ENCODE measurements around the gene CTNNA3.

Gene CTNNA3

DNA sequence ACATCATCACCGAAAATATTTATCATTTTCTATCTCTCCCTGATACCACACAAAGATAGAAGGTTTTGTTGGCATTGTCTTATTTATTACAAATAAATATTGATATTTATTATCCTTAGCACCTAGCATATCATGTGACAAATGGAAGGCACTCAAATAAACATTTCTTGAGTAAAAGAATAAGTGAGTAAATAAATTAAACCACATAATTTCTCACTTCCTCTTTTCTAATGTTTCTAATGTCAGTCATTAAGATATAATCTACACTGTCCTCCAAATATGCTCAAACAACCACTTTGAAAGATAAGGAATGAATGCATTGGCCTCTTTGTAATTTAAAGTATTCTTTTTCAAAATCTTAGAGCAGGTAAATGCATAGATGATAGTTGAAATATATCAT lies 1797.9 kb downstream of the CTNNA3 start:
- ATAC-seq (ENCODE audit: low read depth), result no peak
- H3K36me3 ChIP-seq (ENCODE audit: low read depth), result no peaks in the 10 kb centered on the region
- no peaks in the 10 kb centered on the region for H3K9me3 ChIP-seq (ENCODE audit: severe bottlenecking)
- no peak for DNase-seq (ENCODE audit: low spot score)
- H3K27me3 ChIP-seq (ENCODE audit: insufficient read depth, poor library complexity, severe bottlenecking), result no peaks in the 10 kb centered on the region
- H3K27ac ChIP-seq (ENCODE audit: poor library complexity, severe bottlenecking), result no peak overlapping the region
- no peaks in the 10 kb centered on the region for H3K4me1 ChIP-seq (ENCODE audit: insufficient read depth, poor library complexity, severe bottlenecking)
- TF ChIP-seq, protein P1, sequence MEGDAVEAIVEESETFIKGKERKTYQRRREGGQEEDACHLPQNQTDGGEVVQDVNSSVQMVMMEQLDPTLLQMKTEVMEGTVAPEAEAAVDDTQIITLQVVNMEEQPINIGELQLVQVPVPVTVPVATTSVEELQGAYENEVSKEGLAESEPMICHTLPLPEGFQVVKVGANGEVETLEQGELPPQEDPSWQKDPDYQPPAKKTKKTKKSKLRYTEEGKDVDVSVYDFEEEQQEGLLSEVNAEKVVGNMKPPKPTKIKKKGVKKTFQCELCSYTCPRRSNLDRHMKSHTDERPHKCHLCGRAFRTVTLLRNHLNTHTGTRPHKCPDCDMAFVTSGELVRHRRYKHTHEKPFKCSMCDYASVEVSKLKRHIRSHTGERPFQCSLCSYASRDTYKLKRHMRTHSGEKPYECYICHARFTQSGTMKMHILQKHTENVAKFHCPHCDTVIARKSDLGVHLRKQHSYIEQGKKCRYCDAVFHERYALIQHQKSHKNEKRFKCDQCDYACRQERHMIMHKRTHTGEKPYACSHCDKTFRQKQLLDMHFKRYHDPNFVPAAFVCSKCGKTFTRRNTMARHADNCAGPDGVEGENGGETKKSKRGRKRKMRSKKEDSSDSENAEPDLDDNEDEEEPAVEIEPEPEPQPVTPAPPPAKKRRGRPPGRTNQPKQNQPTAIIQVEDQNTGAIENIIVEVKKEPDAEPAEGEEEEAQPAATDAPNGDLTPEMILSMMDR (IDR thresholded peaks at IDR 0.05; ENCODE audit: poor library complexity, severe bottlenecking), result no peak
- H3K4me3 ChIP-seq (ENCODE audit: severe bottlenecking), result no peak overlapping the region

DNA sequence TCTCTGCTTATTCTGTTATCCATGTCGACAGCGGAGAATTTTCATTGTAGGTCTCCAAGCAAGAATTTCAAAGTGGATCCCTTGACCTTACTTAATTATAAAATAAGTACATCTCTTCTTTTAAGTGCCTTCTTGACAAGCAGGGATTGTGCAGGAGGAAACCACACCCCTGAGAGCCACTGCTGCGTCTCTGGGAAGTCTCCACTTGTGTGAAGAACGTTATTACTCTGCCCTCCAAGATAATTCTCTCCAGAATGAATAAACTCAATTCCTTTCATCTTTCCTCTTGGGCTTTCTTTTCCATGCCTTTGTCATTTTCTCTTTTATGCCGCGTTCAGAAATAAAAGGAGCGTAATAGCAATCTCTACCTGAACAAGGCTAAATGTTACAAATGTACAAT lies 1801.0 kb downstream of the CTNNA3 start:
- no peaks in the 10 kb centered on the region for H3K9me3 ChIP-seq (ENCODE audit: severe bottlenecking)
- ATAC-seq (ENCODE audit: low read depth) (no peak), DNase-seq (ENCODE audit: low spot score) (no peak)
- TF ChIP-seq, protein P1 (IDR thresholded peaks at IDR 0.05; ENCODE audit: poor library complexity, severe bottlenecking), result no peak
- no peak overlapping the region for H3K4me3 ChIP-seq (ENCODE audit: severe bottlenecking)
- H3K36me3 ChIP-seq (ENCODE audit: low read depth), result no peaks in the 10 kb centered on the region
- no peaks in the 10 kb centered on the region for H3K4me1 ChIP-seq (ENCODE audit: insufficient read depth, poor library complexity, severe bottlenecking)
- H3K27ac ChIP-seq (ENCODE audit: poor library complexity, severe bottlenecking), result no peak overlapping the region
- H3K27me3 ChIP-seq (ENCODE audit: insufficient read depth, poor library complexity, severe bottlenecking), result no peaks in the 10 kb centered on the region

DNA sequence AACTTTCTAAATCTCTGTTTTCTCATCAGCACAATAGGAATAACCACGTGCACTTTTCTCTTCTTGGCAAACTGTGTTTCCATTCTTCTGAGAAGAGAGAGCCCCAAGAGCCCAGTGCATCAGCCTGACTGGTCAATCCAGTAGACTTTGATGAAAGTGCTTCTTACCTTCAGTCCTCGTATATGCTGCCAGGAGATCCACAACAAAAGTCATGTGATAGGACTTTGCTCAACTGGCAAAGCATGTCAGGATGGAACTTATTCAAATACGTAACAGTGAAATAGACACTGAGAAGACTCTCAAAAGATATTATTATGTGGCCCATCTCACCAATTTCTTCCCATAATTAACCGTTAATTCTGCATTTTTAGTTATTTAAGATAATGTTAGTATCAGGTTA lies 1801.6 kb downstream of the CTNNA3 start:
- DNase-seq (ENCODE audit: low spot score) (no peak), ATAC-seq (ENCODE audit: low read depth) (no peak)
- H3K4me1 ChIP-seq (ENCODE audit: insufficient read depth, poor library complexity, severe bottlenecking), result no peaks in the 10 kb centered on the region
- H3K4me3 ChIP-seq (ENCODE audit: severe bottlenecking), result no peak overlapping the region
- TF ChIP-seq, protein P1 (IDR thresholded peaks at IDR 0.05; ENCODE audit: poor library complexity, severe bottlenecking), result no peak
- no peaks in the 10 kb centered on the region for H3K9me3 ChIP-seq (ENCODE audit: severe bottlenecking)
- no peaks in the 10 kb centered on the region for H3K36me3 ChIP-seq (ENCODE audit: low read depth)
- H3K27ac ChIP-seq (ENCODE audit: poor library complexity, severe bottlenecking), result no peak overlapping the region
- H3K27me3 ChIP-seq (ENCODE audit: insufficient read depth, poor library complexity, severe bottlenecking), result no peaks in the 10 kb centered on the region

DNA sequence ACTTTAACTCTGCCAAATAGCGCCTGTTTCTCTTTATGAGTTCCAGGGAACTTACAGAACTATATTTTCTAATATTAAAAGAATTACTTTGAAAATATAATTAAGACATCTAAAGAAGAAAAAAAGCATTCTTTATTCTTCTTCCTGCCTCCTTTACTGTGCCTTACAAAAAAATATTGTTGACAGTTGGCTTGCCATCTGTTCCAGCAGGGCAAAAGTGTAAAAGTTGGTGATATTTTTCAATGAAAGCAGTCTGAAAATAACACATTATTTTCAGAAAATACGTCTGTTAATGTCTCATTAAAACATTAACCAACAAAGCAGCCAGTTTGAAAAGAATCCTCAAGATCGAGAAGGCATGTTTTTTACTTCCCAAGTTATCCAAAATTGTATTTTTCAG lies 1802.3 kb downstream of the CTNNA3 start:
- ATAC-seq (ENCODE audit: low read depth) (no peak), DNase-seq (ENCODE audit: low spot score) (no peak)
- H3K27me3 ChIP-seq (ENCODE audit: insufficient read depth, poor library complexity, severe bottlenecking), result no peaks in the 10 kb centered on the region
- no peak overlapping the region for H3K4me3 ChIP-seq (ENCODE audit: severe bottlenecking)
- H3K27ac ChIP-seq (ENCODE audit: poor library complexity, severe bottlenecking), result no peak overlapping the region
- H3K4me1 ChIP-seq (ENCODE audit: insufficient read depth, poor library complexity, severe bottlenecking), result no peaks in the 10 kb centered on the region
- TF ChIP-seq, protein P1 (IDR thresholded peaks at IDR 0.05; ENCODE audit: poor library complexity, severe bottlenecking), result no peak
- H3K36me3 ChIP-seq (ENCODE audit: low read depth), result no peaks in the 10 kb centered on the region
- no peaks in the 10 kb centered on the region for H3K9me3 ChIP-seq (ENCODE audit: severe bottlenecking)

DNA sequence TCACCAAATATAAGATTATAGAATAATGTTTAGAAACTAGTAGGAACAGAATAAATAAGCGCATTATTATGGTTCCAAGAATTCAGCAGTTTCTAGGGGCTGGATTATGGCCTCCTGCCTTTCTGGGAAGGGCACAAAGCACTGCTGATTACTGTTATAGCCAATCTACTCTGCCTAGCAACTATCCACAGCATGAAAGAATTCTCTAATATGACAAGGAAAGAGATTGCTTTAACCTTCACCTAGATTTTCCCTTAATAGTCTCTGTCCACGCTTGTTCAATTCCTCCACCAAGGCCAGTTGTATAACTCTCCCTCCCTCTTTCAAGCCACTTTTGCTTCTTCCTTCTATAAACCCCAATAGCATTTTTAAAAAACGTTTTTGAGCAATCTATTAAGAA lies 1803.7 kb downstream of the CTNNA3 start:
- Histone ChIP-seq H3K27me3 (ENCODE audit: insufficient read depth, poor library complexity, severe bottlenecking) (no peaks in the 10 kb centered on the region), H3K4me3 (ENCODE audit: severe bottlenecking) (no peak overlapping the region), H3K36me3 (ENCODE audit: low read depth) (no peaks in the 10 kb centered on the region), H3K4me1 (ENCODE audit: insufficient read depth, poor library complexity, severe bottlenecking) (no peaks in the 10 kb centered on the region), H3K9me3 (ENCODE audit: severe bottlenecking) (no peaks in the 10 kb centered on the region), H3K27ac (ENCODE audit: poor library complexity, severe bottlenecking) (no peak overlapping the region)
- ATAC-seq (ENCODE audit: low read depth) (no peak), DNase-seq (ENCODE audit: low spot score) (no peak)
- TF ChIP-seq, protein P1 (IDR thresholded peaks at IDR 0.05; ENCODE audit: poor library complexity, severe bottlenecking), result no peak
